ENCODE measurements around the gene ZDHHC23.

The ZDHHC23 gene

DNA sequence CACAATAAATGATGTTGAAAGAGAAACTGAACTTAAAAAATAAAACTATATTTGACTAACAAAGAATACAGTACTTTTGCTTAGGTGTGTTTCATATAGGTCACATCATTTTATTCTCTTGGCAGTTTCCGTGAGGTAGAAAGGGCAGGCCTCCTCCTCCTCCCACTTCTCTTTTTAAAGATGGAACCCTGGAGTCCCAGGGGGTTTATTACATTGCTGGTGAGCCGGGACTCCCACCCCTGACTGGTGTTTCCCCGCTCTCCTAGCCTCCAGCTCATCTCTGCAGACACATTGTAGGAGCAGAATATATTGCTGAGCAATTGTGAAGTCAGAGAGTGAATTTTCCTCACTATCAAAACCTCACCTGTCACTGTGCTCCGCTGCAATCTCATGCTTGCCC lies 30.0 kb downstream of the ZDHHC23 start:
- no peak overlapping the region for H3K4me3 ChIP-seq
- H3K4me2 ChIP-seq = peak overlapping the region in 7 of 11 experiments; percentile 4 to 35 (median 25); a peak in 7 of 22 replicates
- H3K27me3 ChIP-seq = no peaks in the 10 kb centered on the region
- TF ChIP-seq Cebpa-rat (IDR thresholded peaks at IDR 0.05) = no peak
- peaks cover 0 to 38% (median 12%) of the 10 kb centered on the region in 11 experiments; a peak in 12 of 22 replicates for H3K36me3 ChIP-seq
- peaks cover 20 to 27% (median 22%) of the 10 kb centered on the region in 11 experiments for H3K9me3 ChIP-seq (replicated peaks in 1 of 11)
- H3K27ac ChIP-seq = no peak overlapping the region
- peaks cover 0 to 18% (median 15%) of the 10 kb centered on the region in 10 experiments; a peak in 14 of 20 replicates for H3K4me1 ChIP-seq
- H3K9ac ChIP-seq = no peak overlapping the region
- no peaks in the 10 kb centered on the region for H4K20me1 ChIP-seq

DNA sequence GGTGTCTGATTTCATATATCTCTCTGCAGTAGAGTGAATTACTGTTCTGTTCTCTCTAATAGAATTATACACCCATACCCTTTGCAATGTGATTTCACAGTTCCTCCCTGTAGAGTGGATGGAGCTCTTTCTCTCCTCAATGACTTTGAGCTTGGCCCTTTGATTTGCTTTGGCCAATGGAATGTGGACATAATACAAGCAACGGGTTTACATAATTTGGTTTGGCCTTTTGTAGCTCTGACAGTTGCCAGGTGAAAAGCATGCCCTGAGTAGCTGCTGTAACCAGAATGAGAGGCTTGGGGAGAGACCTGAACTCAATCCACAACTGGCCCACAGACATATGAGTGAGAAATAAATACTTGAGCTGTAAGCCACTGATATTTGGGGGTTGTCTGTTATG lies 32.1 kb downstream of the ZDHHC23 start:
- Histone ChIP-seq H3K9ac (no peak overlapping the region), H3K4me3 (no peak overlapping the region), H4K20me1 (no peaks in the 10 kb centered on the region), H3K4me1 (peaks cover 3 to 27% (median 25%) of the 10 kb centered on the region in 10 experiments; a peak in 19 of 20 replicates), H3K27me3 (no peaks in the 10 kb centered on the region), H3K36me3 (peaks cover 0 to 19% (median 0%) of the 10 kb centered on the region in 11 experiments; a peak in 4 of 22 replicates), H3K9me3 (replicated peaks in 1 of 11) (peaks cover 0 to 6% (median under 1%) of the 10 kb centered on the region in 11 experiments; a peak in 8 of 22 replicates), H3K4me2 (no peak overlapping the region), H3K27ac (no peak overlapping the region)
- no peak for TF ChIP-seq Cebpa-rat (IDR thresholded peaks at IDR 0.05)

DNA sequence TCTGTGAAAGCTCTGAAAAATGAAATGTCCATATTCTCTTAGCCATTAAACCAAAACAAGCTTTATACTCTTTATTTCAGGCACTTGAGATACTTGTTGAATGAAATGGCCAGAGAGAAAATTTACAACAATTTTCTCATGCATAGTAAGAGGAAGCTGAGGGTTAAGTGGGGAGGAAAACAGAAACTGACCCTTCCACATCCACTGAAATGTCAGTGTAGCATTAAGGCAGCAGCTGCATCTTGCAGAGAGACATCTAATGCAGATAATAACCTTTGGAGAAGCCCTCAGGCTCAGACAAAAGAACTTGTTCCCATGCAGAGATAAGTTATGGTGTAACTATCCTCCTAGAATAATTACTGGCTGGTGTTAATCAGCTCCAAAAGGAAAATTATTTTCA lies 34.0 kb downstream of the ZDHHC23 start:
- Histone ChIP-seq H3K27me3 (no peaks in the 10 kb centered on the region), H3K4me1 (peaks cover 16 to 45% (median 43%) of the 10 kb centered on the region in 10 experiments), H3K9me3 (replicated peaks in 1 of 11) (no peaks in the 10 kb centered on the region), H3K27ac (no peak overlapping the region), H3K4me2 (peak overlapping the region in 3 of 11 experiments; percentile 2 to 35 (median 14); a peak in 5 of 22 replicates), H3K36me3 (peaks cover 0 to 14% (median 0%) of the 10 kb centered on the region in 11 experiments; a peak in 4 of 22 replicates), H4K20me1 (no peaks in the 10 kb centered on the region), H3K9ac (no peak overlapping the region), H3K4me3 (no peak overlapping the region)
- no peak for TF ChIP-seq Cebpa-rat (IDR thresholded peaks at IDR 0.05)

DNA sequence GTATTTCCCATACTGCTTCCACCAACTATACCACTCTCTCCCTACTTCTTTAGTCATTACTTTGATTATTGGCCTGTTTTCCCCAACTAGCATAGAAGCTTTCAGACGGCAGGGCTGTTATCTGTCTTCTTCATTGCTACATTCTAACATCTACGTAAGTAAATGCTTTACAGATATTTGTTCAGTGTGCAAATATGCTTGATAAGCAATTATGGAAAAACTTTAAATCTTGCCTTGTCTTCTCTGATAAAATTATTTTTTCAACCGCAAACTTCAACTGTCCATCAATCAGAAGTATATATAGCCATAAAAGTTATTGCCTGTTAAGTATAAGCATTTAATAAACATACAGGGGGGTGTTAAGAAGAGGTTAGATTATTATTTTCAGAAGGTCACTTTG lies 35.7 kb downstream of the ZDHHC23 start:
- Histone ChIP-seq H3K4me2 (no peak overlapping the region), H3K9me3 (replicated peaks in 1 of 11) (no peaks in the 10 kb centered on the region), H3K27ac (no peak overlapping the region), H4K20me1 (no peaks in the 10 kb centered on the region), H3K27me3 (no peaks in the 10 kb centered on the region), H3K9ac (no peak overlapping the region), H3K36me3 (peaks cover 0 to 11% (median 0%) of the 10 kb centered on the region in 11 experiments; a peak in 3 of 22 replicates), H3K4me3 (no peak overlapping the region), H3K4me1 (peaks cover 16 to 45% (median 37%) of the 10 kb centered on the region in 10 experiments)
- TF ChIP-seq Cebpa-rat (IDR thresholded peaks at IDR 0.05) = no peak

DNA sequence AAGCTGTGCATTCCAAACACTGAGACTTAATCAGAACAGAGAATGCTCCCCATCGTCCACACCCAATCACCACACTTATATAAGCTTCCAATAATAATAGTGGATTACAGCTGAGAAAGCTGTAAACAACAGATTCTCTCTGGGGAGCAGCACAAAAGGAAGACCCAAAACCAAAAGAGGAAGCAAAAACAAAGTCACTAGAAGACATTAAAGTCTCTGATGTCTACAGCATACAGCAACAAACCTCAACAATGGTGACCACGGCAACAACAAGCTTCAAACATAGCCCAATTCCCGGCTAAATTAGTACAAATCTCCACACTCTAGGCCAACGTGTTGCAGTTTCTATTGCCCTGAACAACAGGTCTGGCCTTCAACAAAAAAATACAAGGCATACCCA lies 37.7 kb downstream of the ZDHHC23 start:
- H3K4me3 ChIP-seq = no peak overlapping the region; a peak in 1 of 20 replicates
- 0 out of 22 replicates have a peak, but pooled peaks cover 0 to under 1% (median 0%) of the 10 kb centered on the region in 11 experiments for H3K36me3 ChIP-seq
- H4K20me1 ChIP-seq = no peaks in the 10 kb centered on the region
- H3K9me3 ChIP-seq (replicated peaks in 1 of 11) = no peaks in the 10 kb centered on the region
- H3K27me3 ChIP-seq = no peaks in the 10 kb centered on the region
- H3K4me2 ChIP-seq = peak overlapping the region; percentile 55 to 89 (median 83)
- peaks cover 16 to 45% (median 37%) of the 10 kb centered on the region in 10 experiments for H3K4me1 ChIP-seq
- peak overlapping the region; percentile 59 to 79 (median 73); a peak in 20 of 22 replicates for H3K27ac ChIP-seq
- H3K9ac ChIP-seq = peak overlapping the region in 9 of 11 experiments; percentile 14 to 49 (median 31); a peak in 10 of 22 replicates
- 0 out of 22 replicates have a peak, but pooled peaks of 1 of the 11 experiments have one; percentile 34 for TF ChIP-seq Cebpa-rat (IDR thresholded peaks at IDR 0.05)

DNA sequence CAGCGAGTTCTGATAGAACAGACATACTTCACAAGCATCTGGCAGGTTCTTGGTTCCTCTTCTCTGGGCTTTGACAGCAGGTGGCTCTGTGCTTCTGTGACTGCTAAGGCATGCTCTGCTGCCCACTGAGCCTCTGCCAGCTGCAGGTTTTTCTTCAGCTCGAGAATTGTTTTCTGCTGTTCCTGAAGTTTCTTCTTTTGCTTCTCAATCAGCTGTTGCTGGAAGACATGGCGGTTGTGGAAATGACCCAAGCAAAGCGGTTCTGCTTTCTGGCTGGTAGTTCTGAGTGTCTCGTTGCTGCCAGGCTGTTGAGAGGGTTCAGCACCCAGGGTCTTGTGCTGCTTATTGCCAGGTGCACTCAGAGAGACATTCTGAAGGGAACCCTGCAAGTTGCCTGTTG lies 57.7 kb downstream of the ZDHHC23 start:
- H3K4me1 ChIP-seq = peaks cover 0 to 33% (median 22%) of the 10 kb centered on the region in 10 experiments; a peak in 14 of 20 replicates
- peak overlapping the region in 4 of 11 experiments; percentile 13 to 58 (median 44); a peak in 4 of 22 replicates for H3K9ac ChIP-seq
- H3K4me2 ChIP-seq = peak overlapping the region in 8 of 11 experiments; percentile 27 to 82 (median 67); a peak in 15 of 22 replicates
- H4K20me1 ChIP-seq = no peaks in the 10 kb centered on the region
- TF ChIP-seq Cebpa-rat (IDR thresholded peaks at IDR 0.05) = no peak
- H3K36me3 ChIP-seq = peaks cover 0 to 28% (median 0%) of the 10 kb centered on the region in 11 experiments; a peak in 6 of 22 replicates
- peak overlapping the region in 5 of 11 experiments; percentile 32 to 81 (median 66); a peak in 9 of 22 replicates for H3K27ac ChIP-seq
- peaks cover 7 to 27% (median 12%) of the 10 kb centered on the region in 11 experiments; a peak in 20 of 22 replicates for H3K9me3 ChIP-seq (replicated peaks in 1 of 11)
- peak overlapping the region in 3 of 10 experiments; percentile 20 to 35 (median 26); a peak in 1 of 20 replicates for H3K4me3 ChIP-seq
- H3K27me3 ChIP-seq = no peaks in the 10 kb centered on the region

DNA sequence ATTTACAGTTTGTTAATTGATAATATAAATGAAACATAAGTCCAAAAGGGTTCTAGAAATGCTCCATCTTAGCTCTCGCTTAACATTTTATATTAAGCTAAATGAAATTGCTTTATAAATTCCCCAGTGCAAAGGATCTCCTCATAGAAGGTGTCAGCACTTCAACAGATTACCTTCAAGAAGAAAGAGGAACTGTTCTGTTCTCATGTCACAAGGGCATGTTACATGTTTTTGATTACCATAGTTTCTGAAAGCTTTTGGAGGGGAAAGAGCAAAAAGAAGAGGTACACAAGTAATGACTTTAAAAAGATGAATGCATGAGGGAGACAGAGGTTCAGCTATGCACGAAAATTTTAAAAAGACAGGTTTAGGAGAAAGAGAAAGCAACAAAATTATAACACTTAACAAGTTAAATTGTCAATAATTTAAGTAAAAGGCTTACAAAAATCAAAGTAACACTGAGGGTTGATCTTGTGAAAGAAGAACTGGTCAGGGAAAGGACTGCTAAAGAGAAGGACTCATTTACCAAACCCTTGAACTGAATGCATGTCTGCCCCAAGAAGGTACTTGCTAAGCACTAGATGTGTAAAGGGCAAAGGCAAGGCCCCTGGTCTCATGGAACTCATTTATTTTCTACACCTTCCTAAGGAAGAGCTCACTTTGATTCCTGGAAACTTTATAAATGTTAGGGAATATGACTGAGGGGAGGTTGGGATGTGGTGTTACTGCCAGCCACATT lies 63.4 kb downstream of the ZDHHC23 start:
- H3K4me3 ChIP-seq = no peak overlapping the region
- no peaks in the 10 kb centered on the region for H3K27me3 ChIP-seq
- TF ChIP-seq Cebpa-rat (IDR thresholded peaks at IDR 0.05) = no peak
- no peak overlapping the region for H3K9ac ChIP-seq
- no peak overlapping the region for H3K27ac ChIP-seq
- no peaks in the 10 kb centered on the region for H4K20me1 ChIP-seq
- H3K9me3 ChIP-seq (replicated peaks in 1 of 11) = peaks cover under 1 to 7% (median under 1%) of the 10 kb centered on the region in 11 experiments; a peak in 18 of 22 replicates
- peaks cover 0 to 8% (median under 1%) of the 10 kb centered on the region in 10 experiments; a peak in 10 of 20 replicates for H3K4me1 ChIP-seq
- H3K4me2 ChIP-seq = no peak overlapping the region
- peaks cover 0 to 1% (median 0%) of the 10 kb centered on the region in 11 experiments; a peak in 6 of 22 replicates for H3K36me3 ChIP-seq

Data from BLaER1 treated with 17β-estradiol and CSF1 and Interleukin-3, amounts not matched to agents 10 nM and 100 nM (cell line).